Liver (tissue), 3 donors: ENCODE results near the gene NLGN4X.

Source experiments
- CTCF ChIP-seq: fragments of 150-350 bp; IDR thresholded peaks from 2 replicates; pipeline ENCODE4 v1.5.1; 2017; ENCODE audit warnings: improper control_type of control experiment, low read depth, low read length; ENCODE audit not compliant: missing input control
- EGR1 ChIP-seq, 2 donors: IDR thresholded peaks; 2 replicates each; pipeline ENCODE4 v1.6.1; 2016 to 2018; ENCODE audit warnings: antibody characterized with exemption in 2 of 2, low read depth in 2 of 2
- GABPA ChIP-seq, 2 donors: IDR thresholded peaks in 1 of 2; conservative IDR thresholded peaks in 1 of 2; 2 replicates each; pipeline ENCODE4 v1.6.1; 2016; ENCODE audit warnings: antibody characterized with exemption in 2 of 2, mild to moderate bottlenecking in 1 of 2, moderate library complexity in 1 of 2
- RAD21 ChIP-seq, 2 donors: IDR thresholded peaks; 2 replicates each; pipeline ENCODE4 v1.6.1; 2016; ENCODE audit warnings: antibody characterized with exemption in 2 of 2, mild to moderate bottlenecking in 2 of 2
- REST ChIP-seq: IDR thresholded peaks from 2 replicates; pipeline ENCODE4 v1.6.1; 2016; ENCODE audit warnings: antibody characterized with exemption, mild to moderate bottlenecking
- SP1 ChIP-seq: IDR thresholded peaks from 2 replicates; pipeline ENCODE4 v1.6.1; 2018; ENCODE audit warnings: antibody characterized with exemption, mild to moderate bottlenecking
- TAF1 ChIP-seq: conservative IDR thresholded peaks from 2 replicates; pipeline ENCODE4 v1.6.1; 2016; ENCODE audit warnings: antibody characterized with exemption, mild to moderate bottlenecking
- donor health status: healthy.
- donor health status: healthy.

GRCh38 chrX:6005856-6006255, 222.8 kb downstream of the NLGN4X start:
- TF ChIP-seq CTCF, result no peak
- no peak for TF ChIP-seq REST
- no peak for TF ChIP-seq EGR1 (IDR thresholded peaks at IDR 0.05; ENCODE audit: low read depth in 2 of 2)
- TF ChIP-seq SP1, result no peak
- TF ChIP-seq RAD21 (IDR thresholded peaks at IDR 0.05), result no peak
- no peak for TF ChIP-seq TAF1
- TF ChIP-seq GABPA (IDR thresholded peaks at IDR 0.05 in 1 of 2, conservative IDR thresholded peaks at IDR 0.05 in 1 of 2), result no peak
